HCT116 (cell line): Measurements from ENCODE around the gene SPA17.

Source experiments
- CBX3 ChIP-seq: IDR thresholded peaks from 2 replicates; pipeline ENCODE4 v1.6.1; 2012; ENCODE audit warnings: low read depth
- CEBPB ChIP-seq: IDR thresholded peaks from 2 replicates; pipeline ENCODE4 v1.6.1; 2012; ENCODE audit warnings: low read depth
- CTCF ChIP-seq, 3 experiments: fragments of 200-600 bp in 1 of 3; sonication (generic) in 1 of 3; IDR thresholded peaks in 2 of 3; conservative IDR thresholded peaks in 1 of 3; 2 replicates each; pipeline ENCODE4 v1.5.1; 2012 to 2017; ENCODE audit warnings: low read depth in 2 of 3, low read length in 2 of 3, antibody characterized with exemption in 1 of 3, borderline replicate concordance in 1 of 3, control low read depth in 1 of 3, mild to moderate bottlenecking in 1 of 3, mixed read lengths in 1 of 3, mixed run types in 1 of 3, moderate library complexity in 1 of 3; ENCODE audit not compliant: insufficient read depth in 1 of 3
- EGR1 ChIP-seq: IDR thresholded peaks from 2 replicates; pipeline ENCODE4 v1.6.1; 2012; ENCODE audit warnings: low read depth
- EZH2 ChIP-seq: fragments of 200-600 bp; sonication (generic); IDR thresholded peaks from 2 replicates; pipeline ENCODE4 v1.6.1; 2017; ENCODE audit warnings: antibody characterized with exemption, mixed run types
- JUND ChIP-seq: IDR thresholded peaks from 2 replicates; pipeline ENCODE4 v1.6.1; 2012
- POLR2AphosphoS5 ChIP-seq: IDR thresholded peaks from 2 replicates; pipeline ENCODE4 v1.6.1; 2011; ENCODE audit warnings: mild to moderate bottlenecking, low read depth, low read length, moderate library complexity
- YY1 ChIP-seq: IDR thresholded peaks from 2 replicates; pipeline ENCODE4 v1.6.1; 2011; ENCODE audit warnings: low read length, low read depth, moderate library complexity, mild to moderate bottlenecking; ENCODE audit not compliant: insufficient replicate concordance; ENCODE audit errors: extremely low read depth
- ZNF274 ChIP-seq: fragments of 200-500 bp; sonication (Bioruptor generic); IDR thresholded peaks from 2 replicates; pipeline ENCODE4 v1.6.1; 2014; ENCODE audit warnings: mild to moderate bottlenecking, low read depth, low read length, inconsistent platforms

GRCh38 chr11:124746621-124747243, 73.0 kb downstream of the SPA17 start:
- TF ChIP-seq ZNF274 (no peak), CEBPB (no peak), CTCF (IDR thresholded peaks at IDR 0.05 in 2 of 3, conservative IDR thresholded peaks at IDR 0.05 in 1 of 3; ENCODE audit: borderline replicate concordance in 1 of 3, insufficient read depth in 1 of 3, low read depth in 2 of 3, low read length in 2 of 3) (peak; percentile 55 to 70 (median 66); a peak in 5 of 6 replicates), EGR1 (no peak), YY1 (peak; percentile 41), POLR2AphosphoS5 (peak; percentile 64), JUND (no peak), CBX3 (peak; percentile 29), EZH2 (no peak)
